ENCODE measurements around the gene MAD1L1.
"Not testable (repeated sequence)": the region's sequence is repeated elsewhere in the genome, so short reads cannot be mapped to it uniquely, and the experiment has no call there.

Gene MAD1L1

GRCh38 chr7:1865000-1865555 is 367.7 kb downstream of the MAD1L1 start:
- no peak for DNase-seq

- no peak for DNase-seq
These were observed 368.4 kb downstream of the MAD1L1 start for GRCh38 chr7:1864161-1864940.

- DNase-seq: no peak
These were observed 369.4 kb downstream of the MAD1L1 start for GRCh38 chr7:1863091-1863900.

- DNase-seq: no peak
These were observed 370.2 kb downstream of the MAD1L1 start for GRCh38 chr7:1862560-1862959.

- DNase-seq: no peak
These were observed 370.8 kb downstream of the MAD1L1 start for GRCh38 chr7:1861799-1862458.

- not testable (repeated sequence) for DNase-seq
These were observed 371.6 kb downstream of the MAD1L1 start for GRCh38 chr7:1860881-1861798.

- DNase-seq: no peak
These were observed 373.3 kb downstream of the MAD1L1 start for GRCh38 chr7:1859266-1860035.

- no peak for DNase-seq
These were observed 374.1 kb downstream of the MAD1L1 start for GRCh38 chr7:1858435-1859265.

- DNase-seq: no peak
These were observed 375.0 kb downstream of the MAD1L1 start for GRCh38 chr7:1857487-1858421.

GRCh38 chr7:1856888-1857441 is 375.8 kb downstream of the MAD1L1 start:
- no peak for DNase-seq

- no peak for DNase-seq
These were observed 376.4 kb downstream of the MAD1L1 start for GRCh38 chr7:1856161-1856887.

- DNase-seq: no peak
These were observed 377.0 kb downstream of the MAD1L1 start for GRCh38 chr7:1855725-1856160.

GRCh38 chr7:1854866-1855724 is 377.6 kb downstream of the MAD1L1 start:
- no peak for DNase-seq

- no peak for DNase-seq
These were observed 378.5 kb downstream of the MAD1L1 start for GRCh38 chr7:1853986-1854865.

GRCh38 chr7:1853431-1853985 is 379.2 kb downstream of the MAD1L1 start:
- DNase-seq: no peak

Data from stimulated activated CD4-positive, alpha-beta T cell treated with anti-CD3 and anti-CD28 coated beads, Interleukin-2, amount 100 ng/mL, for 24 hours (primary cell).